ENCODE data around the gene ZBED6.
"Not testable (repeated sequence)": the region's sequence is repeated elsewhere in the genome, so short reads cannot be mapped to it uniquely, and the experiment has no call there.

Gene ZBED6, protein sequence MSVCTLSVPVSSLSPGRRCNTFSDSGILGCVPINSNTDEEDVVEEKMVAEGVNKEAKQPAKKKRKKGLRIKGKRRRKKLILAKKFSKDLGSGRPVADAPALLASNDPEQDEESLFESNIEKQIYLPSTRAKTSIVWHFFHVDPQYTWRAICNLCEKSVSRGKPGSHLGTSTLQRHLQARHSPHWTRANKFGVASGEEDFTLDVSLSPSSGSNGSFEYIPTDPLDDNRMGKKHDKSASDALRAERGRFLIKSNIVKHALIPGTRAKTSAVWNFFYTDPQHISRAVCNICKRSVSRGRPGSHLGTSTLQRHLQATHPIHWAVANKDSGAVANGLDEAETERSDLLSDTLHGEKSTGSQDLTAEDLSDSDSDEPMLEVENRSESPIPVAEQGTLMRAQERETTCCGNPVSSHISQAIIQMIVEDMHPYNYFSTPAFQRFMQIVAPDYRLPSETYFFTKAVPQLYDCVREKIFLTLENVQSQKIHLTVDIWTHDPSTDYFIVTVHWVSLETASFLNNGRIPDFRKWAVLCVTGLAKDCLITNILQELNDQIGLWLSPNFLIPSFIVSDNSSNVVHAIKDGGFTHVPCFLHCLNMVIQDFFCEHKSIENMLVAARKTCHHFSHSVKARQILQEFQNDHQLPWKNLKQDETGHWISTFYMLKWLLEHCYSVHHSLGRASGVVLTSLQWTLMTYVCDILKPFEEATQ (N-terminal part only)

DNA sequence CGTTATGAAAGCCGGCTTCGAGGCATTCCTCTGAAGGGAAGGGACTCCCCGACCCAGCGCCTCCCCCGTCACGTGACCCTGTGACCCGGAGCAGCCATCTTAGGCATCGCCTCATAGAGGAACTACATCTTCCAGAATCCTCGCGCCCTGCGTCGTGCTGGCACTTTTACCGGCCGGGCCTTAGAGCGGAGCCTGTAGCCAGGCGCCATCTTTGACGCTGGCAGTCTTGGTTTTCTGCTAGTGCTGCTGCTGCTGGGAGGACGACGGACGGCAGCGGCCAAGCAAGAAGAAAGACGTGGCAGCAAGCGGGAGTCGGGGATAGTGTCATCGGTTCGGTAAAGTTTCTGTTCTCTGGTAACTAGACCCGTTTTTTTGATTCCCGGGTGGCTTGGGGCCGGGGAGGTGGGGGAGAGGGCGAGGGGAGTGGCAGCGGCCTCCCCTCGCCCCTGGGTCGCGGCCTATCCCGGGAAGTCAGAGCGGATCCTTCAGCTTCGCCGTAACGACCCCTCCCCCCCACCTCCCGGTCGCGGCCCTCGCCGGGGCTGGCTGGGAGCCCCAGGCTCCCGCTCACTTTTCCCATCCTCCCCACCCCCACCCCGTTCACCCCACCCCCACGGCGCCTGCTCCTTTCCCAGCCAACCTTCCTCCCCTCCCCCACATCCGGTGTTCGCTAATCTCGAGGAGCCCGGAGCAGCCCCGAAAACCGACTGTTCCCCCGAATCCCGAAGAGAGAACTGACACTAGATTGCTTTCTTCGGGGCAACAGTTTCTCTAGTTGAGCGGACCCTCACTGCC, at the start of gene ZBED6, which contains the start of gene ZC3H11A:
TSS of gene ZBED6 (plus strand) at position 183 of the 795 bp plus-strand sequence. CDS start 1,900 bp downstream, outside the sequence.
TSS of gene ZC3H11A (plus strand) at position 183 of the 795 bp plus-strand sequence. CDS start 21,448 bp downstream, outside the sequence.
- DNase-seq (ENCODE audit: low read depth in 2 of 2), result peak; percentile 91 to 96

DNA sequence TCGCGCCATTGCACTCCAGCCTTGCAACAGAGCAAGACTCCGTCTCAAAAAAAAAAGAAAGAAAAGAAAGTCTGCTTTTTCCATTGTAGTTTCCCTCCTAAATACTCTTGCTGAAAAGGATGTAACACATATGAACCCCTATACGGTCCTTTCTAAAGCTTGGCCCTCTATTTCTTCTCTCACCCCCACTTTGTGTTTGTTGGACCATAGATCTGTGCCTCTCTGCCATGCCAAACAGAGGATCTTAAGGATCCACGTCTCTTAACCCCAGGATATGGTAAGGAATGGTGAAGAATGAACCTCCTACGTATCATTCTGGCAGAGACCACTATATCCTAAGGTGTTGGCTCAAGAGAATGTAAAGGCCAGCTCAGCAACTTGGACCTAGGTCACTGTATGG, 49.1 kb upstream of the ZBED6 start:
- no peak for DNase-seq (ENCODE audit: low read depth in 2 of 2)

DNA sequence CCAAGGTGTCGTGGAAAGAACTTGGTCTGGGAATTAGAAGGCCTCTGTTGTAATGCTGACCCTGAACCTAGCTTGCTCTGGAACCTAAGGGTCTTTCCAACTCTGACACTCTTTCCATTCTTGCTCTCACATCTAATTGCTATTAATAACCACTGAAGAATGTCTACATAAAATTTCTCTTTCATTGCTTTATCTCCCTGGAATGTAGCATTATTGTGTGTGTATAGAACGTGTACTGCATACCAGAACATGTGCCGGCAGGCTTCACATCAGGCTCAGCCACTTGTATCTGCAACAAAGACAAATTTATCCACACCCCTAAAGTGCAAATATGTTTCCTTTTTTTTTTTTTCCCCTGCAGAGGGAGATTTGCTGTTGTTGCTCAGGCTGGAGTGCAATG, 44.4 kb upstream of the ZBED6 start:
- no peak for DNase-seq (ENCODE audit: low read depth in 2 of 2)

DNA sequence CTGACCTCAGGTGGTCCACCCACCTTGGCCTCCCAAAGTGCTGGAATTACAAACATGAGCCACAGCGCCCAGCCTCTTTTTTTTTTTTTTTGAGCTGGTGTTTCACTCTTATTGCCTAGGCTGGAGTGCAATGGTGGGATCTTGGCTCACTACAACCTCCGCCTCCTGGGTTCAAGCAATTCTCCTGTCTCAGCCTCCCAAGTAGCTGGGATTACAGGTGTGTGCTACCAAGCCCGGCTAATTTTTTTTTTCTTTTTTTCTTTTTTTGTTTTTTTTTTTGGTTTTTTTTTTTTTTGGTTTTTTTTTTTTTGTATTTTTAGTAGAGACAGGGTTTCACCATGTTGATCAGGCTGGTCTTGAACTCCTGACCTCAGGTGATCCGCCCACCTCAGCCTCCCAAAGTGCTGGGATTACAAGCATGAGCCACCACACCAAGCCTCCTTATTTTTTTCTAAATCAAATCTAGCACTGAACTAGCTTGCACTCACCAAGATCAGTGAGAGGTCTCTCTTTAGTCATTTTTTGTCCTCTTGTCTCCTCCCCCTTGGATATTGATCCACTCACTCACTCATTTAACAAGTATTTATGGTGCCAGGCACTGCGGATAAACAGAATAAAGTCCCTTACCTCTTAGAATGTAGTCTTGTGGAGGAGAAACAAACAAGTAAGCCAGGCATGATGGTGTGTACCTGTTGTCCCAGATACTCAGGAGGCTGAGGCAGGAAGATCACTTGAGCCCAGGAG, 43.6 kb upstream of the ZBED6 start:
- DNase-seq (ENCODE audit: low read depth in 2 of 2), result not testable (repeated sequence)

DNA sequence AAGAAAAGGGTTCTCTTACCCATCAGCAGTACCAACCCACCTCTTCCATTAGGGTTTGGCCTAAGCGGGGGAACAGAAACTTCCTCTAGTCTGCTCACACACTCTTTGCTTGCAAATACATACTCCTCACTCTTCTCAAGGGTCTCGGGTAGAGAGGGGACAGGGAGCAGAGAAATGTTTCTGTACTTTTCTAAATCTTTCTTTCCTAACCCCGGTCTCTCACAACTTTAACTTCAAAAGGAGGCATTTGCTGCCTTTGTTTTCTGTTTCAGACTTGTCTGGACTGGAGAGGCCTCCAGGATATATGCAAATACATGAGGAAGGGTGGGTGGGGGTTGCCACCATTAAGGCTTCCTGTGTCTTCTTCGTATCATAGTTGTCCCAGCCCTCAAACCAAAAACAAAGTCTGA, 41.0 kb upstream of the ZBED6 start:
- no peak for DNase-seq (ENCODE audit: low read depth in 2 of 2)

DNA sequence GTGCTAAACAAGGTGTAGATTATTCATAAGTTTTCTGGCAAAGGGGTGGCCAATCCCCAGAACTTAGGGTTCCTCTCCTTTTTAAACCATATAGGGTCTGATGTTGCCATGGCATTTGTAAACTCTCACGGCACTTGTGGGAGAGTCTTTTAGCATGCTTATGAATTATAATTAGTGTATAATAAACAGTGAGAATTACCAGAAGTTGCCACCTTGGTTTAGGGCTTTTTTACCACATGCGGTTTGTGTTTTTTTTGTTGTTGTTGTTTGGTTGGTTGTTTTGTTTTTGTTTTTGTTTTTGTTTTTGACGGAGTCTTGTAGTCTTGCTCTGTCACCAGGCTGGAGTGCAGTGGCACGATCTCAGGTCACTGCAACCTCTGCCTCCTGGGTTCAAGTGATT, 39.4 kb upstream of the ZBED6 start:
- DNase-seq (ENCODE audit: low read depth in 2 of 2), result no peak

DNA sequence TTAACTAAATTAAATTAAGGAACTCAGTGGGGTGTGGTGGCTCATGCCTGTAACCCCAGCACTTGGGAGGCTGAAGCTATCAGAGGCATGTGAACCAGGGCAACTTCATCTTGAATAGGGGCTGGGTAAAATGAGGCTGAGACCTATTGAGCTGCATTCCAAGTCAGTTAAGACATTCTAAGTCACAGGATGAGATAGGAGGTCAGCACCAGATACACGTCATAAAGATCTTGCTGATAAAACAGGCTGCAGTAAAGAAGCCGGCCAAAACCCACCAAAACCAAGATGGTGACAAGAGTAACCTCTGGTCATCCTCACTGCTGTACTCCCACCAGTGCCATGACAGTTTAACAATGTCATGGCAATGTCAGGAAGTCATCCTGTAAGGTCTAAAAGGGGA, 36.7 kb upstream of the ZBED6 start:
- not testable (repeated sequence) for DNase-seq (ENCODE audit: low read depth in 2 of 2)

DNA sequence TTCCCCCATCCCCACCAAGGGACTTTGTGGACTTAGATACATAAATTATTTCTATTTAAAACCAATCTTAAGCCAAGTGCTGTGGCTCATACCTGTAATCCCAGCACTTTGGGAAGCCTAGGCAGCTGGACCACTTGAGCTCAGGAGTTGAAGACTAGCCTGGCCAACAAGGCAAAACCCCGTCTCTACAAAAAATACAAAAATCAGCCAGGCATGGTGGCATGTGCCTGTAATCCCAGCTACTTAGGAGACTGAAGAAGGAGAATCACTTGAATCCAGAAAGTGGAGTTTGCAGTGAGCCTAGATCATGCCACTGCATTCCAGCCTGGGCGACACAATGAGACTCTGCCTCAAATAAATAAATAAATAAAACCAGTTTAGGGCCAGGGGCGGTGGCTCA, 34.9 kb upstream of the ZBED6 start:
- DNase-seq (ENCODE audit: low read depth in 2 of 2), result no peak

DNA sequence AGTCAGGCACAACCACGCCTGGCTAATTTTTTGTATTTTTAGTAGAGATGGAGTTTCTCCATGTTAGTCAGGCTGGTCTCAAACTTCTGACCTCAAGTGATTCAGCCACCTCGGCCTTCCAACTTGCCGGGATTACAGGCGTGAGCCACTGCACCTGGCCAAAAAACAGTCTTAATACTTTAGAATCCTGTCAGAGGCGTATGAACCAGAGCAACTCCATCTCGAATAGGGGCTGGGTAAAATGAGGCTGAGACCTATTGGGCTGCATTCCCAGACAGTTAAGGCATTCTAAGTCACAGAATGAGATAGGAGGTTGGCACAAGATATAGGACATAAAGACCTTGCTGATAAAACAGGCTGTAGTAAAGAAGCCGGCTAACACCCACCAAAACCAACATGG, 33.5 kb upstream of the ZBED6 start:
- not testable (repeated sequence) for DNase-seq (ENCODE audit: low read depth in 2 of 2)

DNA sequence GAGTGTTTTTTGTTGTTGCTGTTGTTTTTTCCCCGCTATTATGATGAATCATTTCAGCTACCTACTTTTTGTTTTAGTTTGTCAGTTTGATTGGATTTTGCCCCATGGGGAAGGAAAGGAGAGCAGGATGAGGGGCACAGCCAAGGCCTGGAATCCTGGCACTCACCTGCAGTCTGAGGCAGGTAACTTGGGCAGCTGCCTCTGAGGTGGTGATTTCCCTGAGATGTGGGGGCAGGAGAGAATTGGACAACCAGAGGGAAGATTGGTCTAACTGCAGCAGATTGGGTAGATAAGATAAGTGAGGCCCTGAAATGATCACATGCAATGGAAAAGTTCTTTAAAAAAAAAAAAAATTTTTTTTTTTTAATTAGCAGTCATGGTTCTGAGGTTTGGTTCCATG, 31.9 kb upstream of the ZBED6 start:
- no peak for DNase-seq (ENCODE audit: low read depth in 2 of 2)

DNA sequence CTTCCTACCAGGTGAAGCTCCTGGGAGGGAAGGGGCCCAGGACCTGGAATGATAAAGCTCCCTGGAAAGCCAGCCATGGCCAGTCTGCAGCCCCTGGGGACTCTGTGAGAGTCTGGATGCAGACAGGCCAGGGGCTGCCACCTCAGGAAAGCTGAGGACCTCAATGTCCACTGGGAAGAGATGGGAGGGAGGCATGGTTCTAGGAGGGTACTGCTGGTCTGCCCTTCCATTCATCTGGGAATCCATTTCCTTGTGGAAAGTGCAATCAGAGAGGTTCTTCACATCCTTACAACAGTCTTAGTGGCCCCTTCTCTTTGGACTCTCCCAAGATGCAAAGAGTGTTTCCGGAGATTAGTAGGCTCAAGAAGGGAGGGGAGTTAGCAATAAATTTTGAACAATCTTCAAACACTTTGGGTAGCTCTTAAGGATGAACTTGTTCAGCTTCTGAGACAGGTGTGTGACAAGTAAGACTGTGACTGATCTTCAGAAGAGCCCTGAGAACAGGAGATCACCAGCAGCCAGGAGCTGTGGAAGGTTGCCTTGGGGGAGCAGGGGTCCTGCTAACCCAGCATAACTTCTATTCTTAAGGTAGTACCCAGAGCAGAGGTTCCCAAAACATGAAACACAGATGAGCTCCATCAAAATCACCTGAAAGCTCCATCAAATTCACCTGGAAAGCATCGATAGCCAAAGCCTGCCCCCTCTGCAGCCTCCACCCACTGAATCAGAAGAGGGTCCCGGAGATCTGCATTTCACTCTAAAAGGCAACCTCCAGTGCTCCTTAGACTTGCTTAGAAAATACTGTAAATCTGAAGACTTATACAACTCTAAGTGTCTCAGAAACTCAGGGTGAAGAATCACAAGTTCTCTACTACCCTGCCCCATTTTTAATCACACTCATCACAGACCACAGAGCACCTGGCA, 31.1 kb upstream of the ZBED6 start:
- DNase-seq (ENCODE audit: low read depth in 2 of 2), result no peak

DNA sequence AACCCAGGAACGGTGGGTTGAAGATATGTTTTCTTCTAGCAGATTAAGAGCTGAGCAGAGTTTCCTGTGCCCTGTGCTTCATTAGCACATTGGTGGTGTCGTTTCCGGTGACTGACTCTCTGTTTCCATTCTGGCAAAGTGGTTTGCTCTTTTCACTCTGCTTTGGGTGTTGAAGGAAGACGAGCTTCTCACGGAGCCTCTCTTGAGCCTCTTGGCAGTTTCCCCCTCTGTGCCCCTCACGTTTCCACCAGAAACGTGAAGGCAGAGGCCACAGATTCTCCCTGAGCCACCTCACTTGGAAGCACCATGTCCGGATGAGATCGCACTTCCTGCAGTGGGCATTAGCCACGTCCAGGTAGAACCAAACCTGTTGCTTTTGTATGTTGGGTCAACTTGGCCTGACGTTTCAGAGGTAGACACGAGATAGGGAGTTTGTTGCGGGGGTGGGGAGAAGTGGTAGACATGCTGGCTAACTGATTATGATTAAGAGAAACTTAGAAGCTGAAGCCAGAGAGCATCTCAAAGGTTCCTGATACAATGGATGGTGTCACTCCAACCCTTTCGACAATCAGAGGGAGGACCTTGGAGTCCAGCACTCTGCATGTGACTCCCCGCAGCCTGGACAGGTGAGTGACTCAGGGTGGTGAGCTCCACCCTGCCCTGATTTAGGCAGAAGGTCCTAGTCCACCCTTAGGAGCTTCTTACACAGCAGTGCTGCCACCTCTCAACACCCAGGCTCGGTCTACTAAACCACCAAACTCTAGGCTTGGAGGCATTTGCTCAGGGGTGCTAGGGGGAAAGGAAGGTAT, 30.2 kb upstream of the ZBED6 start, which contains the start of gene LAX1:
TSS of gene LAX1 (plus strand) at position 155 of the 809 bp plus-strand sequence. CDS start at position 538, 383 bp downstream.
- peak; percentile 62 to 71 for DNase-seq (ENCODE audit: low read depth in 2 of 2)

DNA sequence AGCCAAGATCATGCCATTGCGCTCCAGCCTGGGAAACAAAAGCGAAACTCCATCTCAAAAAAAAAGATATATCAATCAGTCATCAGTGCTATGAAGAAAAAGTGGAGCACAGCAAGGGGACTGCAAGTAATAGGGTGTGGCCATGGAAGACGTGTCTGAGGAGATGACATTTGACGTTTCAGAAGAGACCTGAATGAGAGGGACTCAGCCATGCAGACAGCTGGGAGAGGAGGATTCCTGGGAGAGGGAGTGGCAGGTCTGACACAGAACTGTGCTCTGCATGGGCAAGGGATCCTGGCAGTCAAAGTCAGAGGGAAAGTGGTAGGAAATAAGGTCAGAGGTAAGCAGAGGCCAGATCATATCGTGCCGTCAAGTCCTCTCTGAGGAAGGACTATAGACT, 27.2 kb upstream of the ZBED6 start:
- DNase-seq (ENCODE audit: low read depth in 2 of 2), result no peak

DNA sequence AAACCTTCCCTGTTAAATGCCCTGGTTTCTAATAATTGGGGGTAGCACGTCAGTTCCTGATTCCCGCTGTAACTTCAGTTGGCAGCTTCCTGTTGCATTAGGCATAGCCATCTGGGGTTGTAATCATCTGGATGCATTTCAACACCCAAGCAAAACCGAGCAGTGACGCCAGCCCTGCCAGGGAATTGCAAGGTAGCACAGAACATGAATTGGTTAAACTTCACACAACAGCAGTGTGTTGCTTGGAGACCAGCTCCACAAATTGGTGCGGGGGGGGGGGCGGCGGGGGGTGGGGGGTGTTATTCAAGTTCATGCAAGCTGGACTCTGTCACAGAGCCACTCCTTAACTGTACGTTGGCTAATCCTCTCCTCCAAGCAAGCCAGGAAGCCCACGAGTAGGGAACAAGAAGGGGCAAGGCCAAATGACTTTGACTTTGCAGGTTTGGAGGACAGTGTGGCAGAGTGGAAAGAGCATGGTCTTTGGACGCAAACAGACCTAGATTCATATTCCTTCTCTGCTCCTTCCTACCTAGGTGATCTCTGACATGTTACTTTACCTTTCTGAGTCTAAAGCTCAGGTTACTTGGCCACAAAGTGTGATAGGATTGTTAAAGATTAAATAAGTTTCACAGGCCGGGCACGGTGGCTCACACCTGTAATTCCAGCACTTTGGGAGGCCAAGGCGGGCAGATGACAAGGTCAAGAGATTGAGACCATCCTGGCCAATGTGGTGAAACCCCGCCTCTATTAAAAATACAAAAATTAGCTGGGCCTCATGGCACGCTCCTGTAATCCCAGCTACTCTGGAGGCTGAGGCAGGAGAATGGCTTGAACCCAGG, 25.7 kb upstream of the ZBED6 start:
- no peak for DNase-seq (ENCODE audit: low read depth in 2 of 2)

DNA sequence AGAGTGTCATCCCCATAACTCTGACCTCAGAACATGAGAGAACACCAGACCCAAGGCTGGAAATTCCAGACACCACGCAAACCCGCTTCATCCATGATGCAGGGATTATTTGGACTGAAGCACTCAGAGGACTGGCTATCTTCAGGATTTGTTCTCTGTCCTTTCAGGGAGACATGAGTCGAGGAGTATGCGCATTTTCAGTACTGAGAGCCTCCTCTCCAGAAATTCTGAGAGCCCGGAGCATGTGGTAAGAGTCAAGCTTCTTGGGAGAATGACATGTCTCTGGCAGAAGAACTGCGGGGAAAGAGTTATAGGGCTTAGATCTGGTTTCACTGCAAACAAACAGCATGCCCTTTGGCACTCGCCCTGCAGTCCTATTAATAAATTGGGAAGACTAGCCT, 23.5 kb upstream of the ZBED6 start:
- DNase-seq (ENCODE audit: low read depth in 2 of 2), result no peak

DNA sequence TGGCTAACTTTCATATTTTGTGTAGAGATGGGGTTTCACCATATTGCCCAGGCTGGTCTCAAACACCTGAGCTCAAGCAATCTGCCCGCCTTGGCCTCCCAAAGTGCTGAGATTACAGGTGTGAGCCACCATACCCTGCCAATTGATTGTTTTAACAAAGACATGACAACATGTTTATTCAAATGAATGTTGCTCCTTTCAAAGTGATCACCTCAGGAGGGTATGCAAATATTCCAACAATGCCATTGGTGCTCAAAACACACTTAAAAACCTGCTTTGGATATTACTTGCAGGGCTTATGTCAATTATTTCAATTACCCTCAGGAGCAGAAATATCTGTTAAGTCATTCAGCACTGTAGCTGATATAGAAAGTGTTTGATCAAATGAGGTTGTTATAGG, 22.6 kb upstream of the ZBED6 start:
- DNase-seq (ENCODE audit: low read depth in 2 of 2), result no peak

DNA sequence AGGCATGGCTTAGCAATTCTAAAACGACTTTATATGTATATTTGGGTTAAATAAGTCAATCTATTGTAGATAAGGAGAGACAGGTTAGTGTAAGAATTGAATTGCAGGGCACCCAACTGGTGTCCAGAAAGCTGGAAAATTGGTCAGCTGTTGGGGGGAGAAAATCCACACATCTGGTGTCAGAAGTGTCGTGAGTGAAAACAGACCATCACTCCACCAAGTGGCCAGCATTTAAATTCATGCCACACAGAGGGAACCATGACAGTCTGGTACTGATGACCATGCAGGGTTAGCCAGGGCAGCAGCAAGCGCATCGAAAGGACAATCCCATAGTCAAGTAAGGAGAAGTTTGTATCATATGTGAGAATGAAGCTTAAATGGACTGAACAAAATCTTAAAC, 18.8 kb upstream of the ZBED6 start:
- DNase-seq (ENCODE audit: low read depth in 2 of 2), result no peak

DNA sequence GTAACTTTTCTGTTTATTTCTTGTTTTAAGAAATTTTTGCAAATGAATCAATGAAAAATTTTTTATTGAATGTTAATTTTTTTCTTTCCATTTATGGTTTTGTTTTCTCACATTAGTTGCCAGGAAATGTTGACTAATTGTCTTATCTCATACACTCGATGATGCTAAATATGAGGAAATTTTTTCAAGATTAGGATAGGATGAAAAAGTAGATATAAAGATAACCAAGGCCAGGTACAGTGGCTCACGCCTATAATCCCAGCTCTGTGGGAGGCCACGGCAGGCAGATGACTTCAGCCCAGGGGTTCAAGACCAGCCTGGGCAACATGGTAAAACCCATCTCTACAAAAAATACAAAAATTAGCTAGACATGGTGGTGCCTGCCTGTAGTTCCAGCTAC, 17.8 kb upstream of the ZBED6 start:
- no peak for DNase-seq (ENCODE audit: low read depth in 2 of 2)

DNA sequence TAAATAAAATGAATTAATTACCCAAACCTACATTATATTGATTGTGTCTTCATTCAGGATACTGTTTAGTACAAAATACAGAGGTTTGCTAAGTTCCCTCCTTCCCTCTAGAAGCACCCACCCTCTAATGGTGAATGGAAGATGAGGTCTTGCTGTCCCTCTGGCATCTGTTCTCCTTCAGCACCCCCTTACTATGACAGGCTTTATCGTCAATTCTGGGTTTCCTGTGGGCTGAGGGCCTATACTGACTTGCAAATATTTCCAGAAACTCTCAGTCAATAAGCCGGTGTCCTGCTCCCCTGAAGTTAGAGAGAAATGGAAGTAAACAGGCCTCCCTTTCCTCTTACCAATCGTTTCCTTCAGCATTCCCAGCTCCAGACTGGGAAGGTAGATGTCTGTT, 17.3 kb upstream of the ZBED6 start:
- no peak for DNase-seq (ENCODE audit: low read depth in 2 of 2)
